Activated T-helper 17 cell treated with anti-CD3 and anti-CD28 coated beads, Interleukin-2, amount 50 U/mL, for 72 hours (primary cell): ENCODE results near the gene SRSF3. TPM values are rescaled to one million over a fixed set of nuclear protein-coding genes. Genes with fewer than 3 reads are reported as not detected.
"Not testable (repeated sequence)": the region's sequence is repeated elsewhere in the genome, so short reads cannot be mapped to it uniquely, and the experiment has no call there.

ENCODE experiments used
- ATAC-seq: fragments of 150-1000 bp; cut with Tn5 transposase; replicated peaks from 2 replicates; pipeline ENCODE4 v1.10.0; 2021; ENCODE audit warnings: mild to moderate bottlenecking, moderate library complexity
- H3K27ac Mint-ChIP-seq: one replicate; pipeline ENCODE4 v1.8.0; 2022; ENCODE audit warnings: mixed read lengths
- H3K27me3 Mint-ChIP-seq: one replicate; pipeline ENCODE4 v1.8.0; 2022; ENCODE audit warnings: mixed read lengths
- H3K36me3 Mint-ChIP-seq: one replicate; pipeline ENCODE4 v1.8.0; 2022; ENCODE audit warnings: low read depth, mild to moderate bottlenecking, mixed read lengths
- H3K4me1 Mint-ChIP-seq: one replicate; pipeline ENCODE4 v1.8.0; 2022; ENCODE audit warnings: mixed read lengths
- H3K4me3 Mint-ChIP-seq: one replicate; pipeline ENCODE4 v1.8.0; 2022; ENCODE audit warnings: mild to moderate bottlenecking, mixed read lengths
- H3K9me3 Mint-ChIP-seq: one replicate; pipeline ENCODE4 v1.8.0; 2022; ENCODE audit warnings: mixed read lengths
- total RNA-seq, 2 donors: library from RNA; stranded (reverse); gene quantifications; one replicate each; pipeline ENCODE4 v1.2.3, GENCODE V29; 2022

SRSF3 gene
- total RNA-seq, 2 donors from 2014 or later, result 277 to 473 TPM

DNA sequence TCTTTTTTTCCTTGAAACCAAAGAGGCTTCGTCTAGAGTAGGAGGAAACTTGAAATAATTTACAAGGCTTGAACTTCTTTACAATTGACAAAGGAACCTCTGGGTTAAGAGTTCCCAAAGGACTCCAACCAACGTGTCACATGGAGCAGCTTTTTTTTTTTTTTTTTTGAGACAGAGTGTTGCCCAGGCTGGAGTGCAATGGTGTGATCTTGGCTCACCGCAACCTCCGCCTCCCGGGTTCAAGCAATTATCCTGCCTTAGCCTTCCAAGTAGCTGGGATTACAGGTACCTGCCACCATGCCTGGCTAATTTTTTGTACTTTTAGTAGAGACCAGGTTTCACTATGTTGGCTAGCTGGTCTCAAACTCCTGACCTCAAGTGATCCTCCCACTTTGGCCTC is 60.3 kb downstream of the SRSF3 start:
- peaks cover 17% of the 10 kb centered on the region for H3K27me3 Mint-ChIP-seq
- ATAC-seq, H3K4me3 Mint-ChIP-seq, H3K4me1 Mint-ChIP-seq, H3K9me3 Mint-ChIP-seq, H3K36me3 Mint-ChIP-seq, H3K27ac Mint-ChIP-seq: not testable (repeated sequence)

Other genes with a start within 250 kb of the SRSF3 start
- 10 to 100 TPM in 1 of 2 donors, 1 to 10 TPM in 1; 2.6 to 16.9 TPM for gene ETV7, start 206.7 kb upstream of the SRSF3 start, total RNA-seq
- gene PXT1, start 151.5 kb upstream of the SRSF3 start, total RNA-seq, result under 1 TPM; 0.11 to 0.87 TPM
- gene KCTD20, start 151.4 kb upstream of the SRSF3 start, total RNA-seq, result 10 to 100 TPM; 41.1 to 57.6 TPM
- 10 to 100 TPM; 24.4 to 34.3 TPM for gene STK38, start 46.9 kb upstream of the SRSF3 start, total RNA-seq
- gene CDKN1A, start 84.4 kb downstream of the SRSF3 start, total RNA-seq, result 100 to 1,000 TPM; 149 to 164 TPM
- gene RAB44, start 103.5 kb downstream of the SRSF3 start, total RNA-seq, result under 1 TPM; 0.11 to 0.32 TPM
- 1 to 10 TPM; 2.2 to 3.9 TPM for gene CPNE5, start 245.1 kb downstream of the SRSF3 start, total RNA-seq